TTC549 (cell line): ENCODE results near the gene C14orf180.
"Not testable (repeated sequence)": the region's sequence is repeated elsewhere in the genome, so short reads cannot be mapped to it uniquely, and the experiment has no call there.

ENCODE experiments used
- FAIRE-seq: peaks from 2 replicates; lab custom pipeline; 2012; peaks lifted over from hg19 to GRCh38; lab: Jason Lieb, UNC

The C14orf180 gene

DNA sequence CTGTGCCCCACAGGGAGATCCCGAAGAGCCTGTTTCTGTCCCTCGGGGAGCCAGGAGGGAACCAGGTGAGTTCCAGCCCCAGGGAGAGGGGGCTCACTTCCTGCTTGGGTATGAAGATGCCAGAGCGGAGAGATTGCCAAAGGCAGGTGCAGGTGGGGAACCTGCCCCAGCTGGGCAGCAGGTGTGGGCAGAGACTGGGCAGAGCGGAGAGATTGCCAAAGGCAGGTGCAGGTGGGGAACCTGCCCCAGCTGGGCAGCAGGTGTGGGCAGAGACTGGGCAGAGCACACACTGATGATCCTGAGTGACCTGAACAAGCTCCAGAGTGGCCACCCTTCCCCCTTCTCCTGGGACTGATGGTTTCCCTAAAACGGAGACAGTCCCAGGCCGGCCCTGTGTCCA lies 375 bp downstream of the C14orf180 start:
- not testable (repeated sequence) for FAIRE-seq

DNA sequence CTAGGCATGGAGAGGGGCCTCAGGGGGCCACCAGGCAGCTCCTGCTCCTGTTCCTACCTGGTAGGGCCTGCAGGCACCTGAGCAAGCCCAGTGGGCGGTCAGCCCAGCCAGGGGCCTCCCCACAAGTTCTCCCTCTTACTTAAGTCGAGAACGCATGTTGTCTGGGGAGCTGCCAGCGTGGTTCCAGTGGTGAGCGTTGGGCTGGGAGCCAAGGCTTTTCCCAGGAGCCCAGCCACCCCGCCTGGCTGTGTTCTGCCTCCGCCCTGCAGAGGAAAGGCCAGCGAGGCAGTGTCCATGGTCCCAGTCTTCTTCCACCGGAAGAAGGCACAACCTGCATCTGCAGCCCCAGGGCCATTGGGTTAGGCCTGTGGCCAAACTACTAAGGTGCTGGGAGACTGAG lies 1.4 kb downstream of the C14orf180 start:
- no peak for FAIRE-seq

- FAIRE-seq = no peak
These were observed 2.0 kb downstream of the C14orf180 start for GRCh38 chr14:104581521-104581920.

GRCh38 chr14:104582005-104582404 lies 2.4 kb downstream of the C14orf180 start:
- FAIRE-seq = no peak

DNA sequence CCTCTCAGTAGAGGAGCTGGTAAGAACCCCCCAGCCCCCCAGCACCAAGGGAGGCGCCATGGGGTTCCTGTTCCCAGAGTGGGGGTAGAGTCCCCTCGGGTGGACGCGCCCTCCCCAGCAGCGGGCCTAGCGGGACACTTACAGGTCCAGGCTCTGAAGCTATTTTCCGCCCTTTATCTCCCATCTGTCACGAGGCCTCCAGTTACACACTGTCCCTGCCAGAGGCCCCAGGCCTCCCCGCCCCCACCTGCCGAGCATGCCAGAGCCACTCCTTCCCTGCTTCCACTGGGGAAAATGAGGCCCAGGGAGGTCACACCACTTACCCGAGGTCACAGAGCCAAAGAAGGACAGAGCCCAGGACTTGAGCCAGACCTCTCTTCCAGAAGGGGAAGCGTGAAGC lies 3.1 kb downstream of the C14orf180 start:
- FAIRE-seq = no peak

DNA sequence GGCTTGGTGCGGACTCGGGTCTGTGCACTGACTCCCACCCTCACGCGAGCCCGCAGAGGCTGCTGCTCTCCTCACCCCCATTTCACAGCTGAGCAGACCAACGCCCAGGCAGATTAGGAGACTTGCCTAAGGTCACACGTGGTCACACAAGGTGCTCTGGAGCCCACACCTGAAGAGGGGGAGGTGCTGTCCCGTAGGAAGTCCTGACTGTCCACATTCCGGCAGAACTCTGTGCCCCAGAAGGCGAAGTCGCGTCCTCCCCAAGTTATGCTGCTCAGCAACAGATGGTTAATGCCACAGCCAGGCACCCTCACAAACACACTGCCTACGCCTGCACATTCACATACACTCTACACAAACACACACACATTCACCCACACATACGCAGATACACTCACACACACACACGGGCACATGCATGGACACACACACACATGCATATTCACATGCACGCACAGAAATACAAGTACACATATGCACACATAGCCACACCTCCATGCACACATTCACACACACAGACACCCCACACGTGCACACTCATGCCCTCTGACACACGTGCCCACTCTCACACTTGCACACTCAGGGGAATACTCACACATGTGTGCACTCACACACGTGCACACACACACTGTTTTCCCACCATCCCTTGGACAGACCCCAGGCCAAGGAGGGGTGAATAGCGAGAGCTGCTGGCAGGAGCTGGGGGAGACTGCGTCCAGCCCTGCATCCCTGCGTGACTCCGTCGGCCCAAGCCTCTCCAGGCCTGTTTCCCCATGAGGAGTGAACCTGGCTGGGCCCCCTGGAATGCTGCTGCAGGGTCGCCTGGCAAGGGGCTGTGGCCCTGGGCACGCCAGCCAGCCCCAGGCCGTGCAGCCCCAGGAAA lies 4.1 kb downstream of the C14orf180 start:
- no peak for FAIRE-seq

GRCh38 chr14:104584557-104584956 lies 5.0 kb downstream of the C14orf180 start:
- no peak for FAIRE-seq

- no peak for FAIRE-seq
These were observed 6.6 kb downstream of the C14orf180 start for GRCh38 chr14:104585966-104586697.

DNA sequence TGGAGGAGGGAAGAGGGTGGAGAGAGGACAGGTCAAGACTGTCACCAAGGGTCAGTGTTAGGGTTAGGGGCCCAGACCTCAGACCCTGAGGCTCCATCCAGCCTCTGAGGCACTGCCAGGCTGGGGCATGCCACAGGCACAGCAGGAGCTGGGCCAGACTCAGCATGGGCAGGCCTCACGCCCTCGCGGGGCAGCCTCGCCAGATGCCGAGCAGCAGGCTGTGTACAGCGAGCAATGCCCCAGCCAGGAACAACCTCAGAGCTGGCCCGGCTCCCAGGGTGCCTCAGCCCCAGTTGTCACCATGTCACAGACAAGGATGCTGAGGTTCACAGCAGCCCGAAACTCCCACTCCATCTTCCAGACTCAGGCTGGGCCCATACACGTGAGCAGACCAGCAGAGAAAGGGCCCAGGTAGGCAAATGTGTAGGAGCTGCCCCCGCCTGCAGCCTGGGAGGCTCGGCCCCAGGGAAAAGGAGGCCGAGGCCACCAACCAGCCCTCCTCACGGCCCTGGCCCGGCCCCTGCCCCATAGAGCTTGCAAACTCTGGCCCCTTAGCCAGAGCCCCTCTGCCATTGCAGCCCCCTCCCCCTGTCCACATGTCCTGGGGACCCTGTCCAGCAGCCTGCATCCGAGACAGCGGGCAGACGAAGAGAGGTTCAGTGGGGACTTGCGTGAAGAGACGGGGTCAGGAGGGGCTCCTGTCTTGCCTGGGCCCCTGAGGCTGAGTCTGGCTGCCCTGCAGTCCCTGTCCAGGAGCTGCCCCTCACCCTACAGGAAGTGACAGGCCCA lies 7.5 kb downstream of the C14orf180 start:
- FAIRE-seq = no peak

- FAIRE-seq = no peak
These were observed 8.1 kb downstream of the C14orf180 start for GRCh38 chr14:104587641-104588040.

- no peak for FAIRE-seq
These were observed 8.7 kb downstream of the C14orf180 start for GRCh38 chr14:104588066-104588857.

GRCh38 chr14:104589338-104590195 lies 10.0 kb downstream of the C14orf180 start:
- FAIRE-seq = no peak

- no peak for FAIRE-seq
These were observed 10.8 kb downstream of the C14orf180 start for GRCh38 chr14:104590240-104590965.

- no peak for FAIRE-seq
These were observed 11.5 kb downstream of the C14orf180 start for GRCh38 chr14:104591031-104591430.

DNA sequence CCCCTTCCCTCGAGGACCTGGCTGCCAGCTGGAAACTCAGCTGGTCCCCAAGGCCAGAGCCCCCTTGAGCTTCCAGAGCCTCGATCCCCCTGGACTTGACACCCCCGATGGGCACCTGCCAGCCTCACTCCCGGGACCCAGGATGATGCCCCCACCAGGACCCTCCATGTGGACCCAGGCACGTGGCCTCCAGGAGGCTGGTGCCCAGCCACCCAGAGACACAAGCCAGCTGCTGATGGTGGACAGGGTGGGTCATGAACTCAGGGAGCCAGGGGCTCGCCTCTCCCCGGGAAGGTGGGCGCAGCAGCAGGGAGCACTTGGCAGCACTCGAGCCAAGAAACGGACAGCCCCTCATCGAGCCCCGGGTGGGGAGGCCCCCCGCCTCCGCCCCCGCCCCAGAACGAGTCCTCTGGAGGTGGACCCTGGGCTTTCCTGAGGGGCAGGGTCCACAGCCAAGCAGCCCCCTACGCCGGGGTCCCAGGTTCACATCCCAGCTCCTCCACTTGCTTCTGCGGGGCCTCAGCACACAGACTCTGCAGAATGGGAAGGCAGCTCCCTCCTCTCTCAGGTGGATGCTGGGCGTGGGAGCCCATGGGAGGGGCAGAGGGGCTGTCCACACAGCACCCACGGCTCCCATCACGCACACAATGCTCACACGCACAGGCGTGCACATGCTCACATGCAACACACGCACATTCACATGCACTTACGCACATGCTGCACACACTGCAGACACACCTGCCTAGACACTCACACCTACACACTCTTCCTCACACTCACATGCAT lies 12.1 kb downstream of the C14orf180 start:
- no peak for FAIRE-seq

DNA sequence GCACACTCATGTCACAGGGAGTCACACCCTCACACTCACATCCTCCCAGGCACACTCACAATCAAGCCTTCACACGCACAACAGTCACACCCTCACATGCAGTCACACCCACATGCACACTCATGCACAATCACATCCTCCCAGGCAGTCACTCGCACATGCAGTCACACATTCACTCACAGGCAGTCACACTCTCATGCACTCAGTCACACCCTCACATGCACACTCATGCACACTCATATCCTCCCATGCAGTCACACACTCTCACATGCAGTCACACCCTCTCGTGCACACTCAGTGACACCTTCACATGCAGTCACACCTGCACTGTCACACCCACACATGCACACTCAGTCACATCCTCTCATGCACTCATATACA lies 12.7 kb downstream of the C14orf180 start:
- FAIRE-seq = no peak

- FAIRE-seq = no peak
These were observed 13.2 kb downstream of the C14orf180 start for GRCh38 chr14:104592785-104593184.

- FAIRE-seq = no peak
These were observed 13.7 kb downstream of the C14orf180 start for GRCh38 chr14:104593241-104593701.

GRCh38 chr14:104593710-104594136 lies 14.2 kb downstream of the C14orf180 start:
- FAIRE-seq = no peak
